ENCODE results near the gene RSPO1.
"Not testable (repeated sequence)": the region's sequence is repeated elsewhere in the genome, so short reads cannot be mapped to it uniquely, and the experiment has no call there.

DNA sequence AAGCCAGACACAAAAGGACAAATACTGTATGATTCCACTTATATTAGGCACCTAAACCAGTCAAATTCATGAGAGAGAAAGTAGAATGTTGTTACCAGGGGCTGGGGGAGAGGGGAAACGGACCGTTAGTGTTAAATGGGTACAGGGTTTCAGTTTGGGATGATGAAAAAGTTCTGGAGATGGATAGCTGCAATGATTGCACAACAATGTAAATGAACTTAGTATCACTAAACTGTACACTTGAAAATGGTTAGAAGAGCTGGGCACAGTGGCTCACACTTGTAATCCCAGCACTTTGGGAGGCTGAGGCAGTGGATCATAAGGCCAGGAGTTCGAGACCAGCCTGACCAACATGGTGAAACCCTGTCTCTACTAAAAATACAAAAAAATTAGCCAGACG lies 50.1 kb downstream of the RSPO1 start:
- TF ChIP-seq, protein P1, sequence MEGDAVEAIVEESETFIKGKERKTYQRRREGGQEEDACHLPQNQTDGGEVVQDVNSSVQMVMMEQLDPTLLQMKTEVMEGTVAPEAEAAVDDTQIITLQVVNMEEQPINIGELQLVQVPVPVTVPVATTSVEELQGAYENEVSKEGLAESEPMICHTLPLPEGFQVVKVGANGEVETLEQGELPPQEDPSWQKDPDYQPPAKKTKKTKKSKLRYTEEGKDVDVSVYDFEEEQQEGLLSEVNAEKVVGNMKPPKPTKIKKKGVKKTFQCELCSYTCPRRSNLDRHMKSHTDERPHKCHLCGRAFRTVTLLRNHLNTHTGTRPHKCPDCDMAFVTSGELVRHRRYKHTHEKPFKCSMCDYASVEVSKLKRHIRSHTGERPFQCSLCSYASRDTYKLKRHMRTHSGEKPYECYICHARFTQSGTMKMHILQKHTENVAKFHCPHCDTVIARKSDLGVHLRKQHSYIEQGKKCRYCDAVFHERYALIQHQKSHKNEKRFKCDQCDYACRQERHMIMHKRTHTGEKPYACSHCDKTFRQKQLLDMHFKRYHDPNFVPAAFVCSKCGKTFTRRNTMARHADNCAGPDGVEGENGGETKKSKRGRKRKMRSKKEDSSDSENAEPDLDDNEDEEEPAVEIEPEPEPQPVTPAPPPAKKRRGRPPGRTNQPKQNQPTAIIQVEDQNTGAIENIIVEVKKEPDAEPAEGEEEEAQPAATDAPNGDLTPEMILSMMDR (IDR thresholded peaks at IDR 0.05 in 4 of 5, conservative IDR thresholded peaks at IDR 0.05 in 1 of 5): not testable (repeated sequence)
- not testable (repeated sequence) for TF ChIP-seq POLR2A (IDR thresholded peaks at IDR 0.05)
